CD8-positive, alpha-beta memory T cell (primary cell): ENCODE data around the gene DPYD. TPM values are rescaled to one million over a fixed set of nuclear protein-coding genes. Genes with fewer than 3 reads are reported as not detected.

Experiments
- CTCF ChIA-PET: fragments of 350-600 bp; sonication (Branson Sonifier 250); formaldehyde crosslinking; loops from one replicate; lab custom pipeline; 2021; ENCODE audit warnings: antibody characterized with exemption; lab: Charles Lee
- POLR2A ChIA-PET: fragments of 350-600 bp; sonication (Branson Sonifier 250); formaldehyde crosslinking; loops from one replicate; lab custom pipeline; 2021; ENCODE audit warnings: antibody characterized with exemption; lab: Charles Lee
- DNase-seq, 5 donors: peaks; one replicate each; pipeline versions ENCODE4 v3.0.0 to v3.0.0-alpha.2; 2020 to 2022; ENCODE audit warnings: mixed read lengths in 1 of 5
- H3K27ac ChIP-seq: one replicate; pipeline ENCODE4 v1.7.0; 2013; ENCODE audit warnings: low read depth, mild to moderate bottlenecking, low read length, moderate library complexity
- H3K27me3 ChIP-seq: 2 replicates; pipeline ENCODE4 v1.7.0; 2013; ENCODE audit warnings: low read length, mild to moderate bottlenecking; ENCODE audit not compliant: insufficient read depth, poor library complexity, severe bottlenecking
- H3K36me3 ChIP-seq: 2 replicates; pipeline ENCODE4 v1.7.0; 2013; ENCODE audit warnings: mild to moderate bottlenecking, low read length, moderate library complexity; ENCODE audit not compliant: insufficient read depth
- H3K4me1 ChIP-seq: 2 replicates; pipeline ENCODE4 v1.7.0; 2013; ENCODE audit warnings: mild to moderate bottlenecking, low read length, moderate library complexity; ENCODE audit not compliant: insufficient read depth
- H3K4me3 ChIP-seq: 2 replicates; pipeline ENCODE4 v1.7.0; 2013; ENCODE audit warnings: mild to moderate bottlenecking, low read length
- H3K9me3 ChIP-seq: 2 replicates; pipeline ENCODE4 v1.7.0; 2013; ENCODE audit warnings: mild to moderate bottlenecking, low read length
- H3K27ac Mint-ChIP-seq, 8 donors: one replicate each; pipeline ENCODE4 v1.8.0; 2020 to 2021; ENCODE audit warnings: mixed read lengths in 8 of 8, mild to moderate bottlenecking in 6 of 8, inconsistent platforms in 3 of 8, moderate library complexity in 3 of 8
- H3K27me3 Mint-ChIP-seq, 2 donors: one replicate each; pipeline ENCODE4 v1.8.0; 2020 to 2021; ENCODE audit warnings: mixed read lengths in 2 of 2, mild to moderate bottlenecking in 1 of 2, moderate library complexity in 1 of 2
- H3K36me3 Mint-ChIP-seq, 3 donors: one replicate each; pipeline ENCODE4 v1.8.0; 2020 to 2021; ENCODE audit warnings: mixed read lengths in 3 of 3, inconsistent platforms in 1 of 3, mild to moderate bottlenecking in 1 of 3
- H3K4me1 Mint-ChIP-seq, 3 donors: one replicate each; pipeline ENCODE4 v1.8.0; 2020 to 2021; ENCODE audit warnings: mixed read lengths in 3 of 3, inconsistent platforms in 1 of 3, mild to moderate bottlenecking in 1 of 3
- H3K4me3 Mint-ChIP-seq, 7 donors: one replicate each; pipeline ENCODE4 v1.8.0; 2020 to 2021; ENCODE audit warnings: mixed read lengths in 7 of 7, mild to moderate bottlenecking in 6 of 7, moderate library complexity in 4 of 7, inconsistent platforms in 2 of 7
- H3K9me3 Mint-ChIP-seq, 5 donors: one replicate each; pipeline ENCODE4 v1.8.0; 2020 to 2022; ENCODE audit warnings: mixed read lengths in 5 of 5, mild to moderate bottlenecking in 3 of 5, moderate library complexity in 2 of 5, inconsistent platforms in 1 of 5
- polyA plus RNA-seq: library from polyadenylated mRNA; unstranded; fragments of 300-500 nt; fragmentation: Illumina TruSeq; gene quantifications from one replicate; pipeline ENCODE4 v1.2.3, GENCODE V29; 2021
- total RNA-seq, 2 experiments: library from RNA; stranded (reverse); gene quantifications; one replicate each; pipeline ENCODE4 v1.2.3, GENCODE V29; 2021

Gene DPYD
- total and polyA plus RNA-seq, 3 experiments from 2014 or later = 9.6 to 43.9 (median 10.3) TPM

- Histone ChIP-seq H3K27ac (no peak overlapping the region), H3K36me3 (no peaks in the 10 kb centered on the region), H3K4me3 (no peak overlapping the region), H3K4me1 (peaks cover 14% of the 10 kb centered on the region), H3K9me3 (no peaks in the 10 kb centered on the region), H3K27me3 (no peaks in the 10 kb centered on the region)
- Mint-ChIP-seq H3K9me3 (peaks cover 0 to 2% (median 0%) of the 10 kb centered on the region in 5 donors), H3K4me3 (no peak overlapping the region), H3K36me3 (peaks cover 0 to 2% (median 1%) of the 10 kb centered on the region in 3 donors), H3K27ac (peak overlapping the region in 1 of 8 donors; percentile 21), H3K4me1 (peaks cover 39 to 50% (median 41%) of the 10 kb centered on the region in 3 donors), H3K27me3 (no peaks in the 10 kb centered on the region)
- ChIA-PET POLR2A (no interaction called here), CTCF (no interaction called here)
- DNase-seq = no peak
Observed at GRCh38 chr1:97904534-97904933, 16.3 kb downstream of the DPYD start.

- ChIA-PET CTCF (no interaction called here), POLR2A (no interaction called here)
- no peak for DNase-seq
- Mint-ChIP-seq H3K9me3 (peaks cover 0 to 8% (median 2%) of the 10 kb centered on the region in 5 donors), H3K36me3 (peaks cover 5 to 10% (median 7%) of the 10 kb centered on the region in 3 donors), H3K27ac (peak overlapping the region in 2 of 8 donors; percentile 5 to 19), H3K4me1 (peaks cover 39 to 52% (median 41%) of the 10 kb centered on the region in 3 donors), H3K4me3 (no peak overlapping the region), H3K27me3 (no peaks in the 10 kb centered on the region)
- Histone ChIP-seq H3K4me1 (peaks cover 14% of the 10 kb centered on the region), H3K4me3 (no peak overlapping the region), H3K9me3 (peaks cover 2% of the 10 kb centered on the region), H3K27ac (no peak overlapping the region), H3K27me3 (no peaks in the 10 kb centered on the region), H3K36me3 (no peaks in the 10 kb centered on the region)
Observed at GRCh38 chr1:97903626-97904025, 17.2 kb downstream of the DPYD start.

GRCh38 chr1:97902067-97902466, 18.8 kb downstream of the DPYD start:
- Mint-ChIP-seq H3K4me1 (peaks cover 46 to 63% (median 50%) of the 10 kb centered on the region in 3 donors), H3K36me3 (peaks cover 8 to 18% (median 14%) of the 10 kb centered on the region in 3 donors), H3K9me3 (peaks cover 2 to 9% (median 5%) of the 10 kb centered on the region in 5 donors), H3K27me3 (no peaks in the 10 kb centered on the region), H3K4me3 (peak overlapping the region in 1 of 7 donors; percentile 12), H3K27ac (peak overlapping the region in 7 of 8 donors; percentile 29 to 85 (median 73))
- Histone ChIP-seq H3K9me3 (peaks cover 3% of the 10 kb centered on the region), H3K27me3 (no peaks in the 10 kb centered on the region), H3K27ac (no peak overlapping the region), H3K36me3 (no peaks in the 10 kb centered on the region), H3K4me3 (no peak overlapping the region), H3K4me1 (peaks cover 14% of the 10 kb centered on the region)
- CTCF ChIA-PET = no interaction called here
- POLR2A ChIA-PET = interaction anchor here (1.3 kb wide), 1 partner anchor 19 kb away, joined by 4 read pairs; the partner anchor contains the start of gene DPYD
- DNase-seq = no peak

GRCh38 chr1:97901017-97901658, 19.7 kb downstream of the DPYD start:
- ChIA-PET POLR2A (interaction anchor here (1.3 kb wide), 1 partner anchor 20 kb away, joined by 4 read pairs; the partner anchor contains the start of gene DPYD), CTCF (no interaction called here)
- peaks cover 6 to 18% (median 14%) of the 10 kb centered on the region in 3 donors for H3K36me3 Mint-ChIP-seq
- no peak for DNase-seq
- peak overlapping the region in 6 of 7 donors; percentile 16 to 70 (median 56) for H3K4me3 Mint-ChIP-seq
- H3K9me3 Mint-ChIP-seq = peaks cover 2 to 9% (median 5%) of the 10 kb centered on the region in 5 donors
- H3K9me3 ChIP-seq = peaks cover 3% of the 10 kb centered on the region
- peaks cover 14% of the 10 kb centered on the region for H3K4me1 ChIP-seq
- no peak overlapping the region for H3K27ac ChIP-seq
- H3K27me3 Mint-ChIP-seq = no peaks in the 10 kb centered on the region
- peaks cover 52 to 73% (median 59%) of the 10 kb centered on the region in 3 donors for H3K4me1 Mint-ChIP-seq
- no peaks in the 10 kb centered on the region for H3K27me3 ChIP-seq
- no peak overlapping the region for H3K4me3 ChIP-seq
- H3K27ac Mint-ChIP-seq = peak overlapping the region in 7 of 8 donors; percentile 9 to 86 (median 58)
- H3K36me3 ChIP-seq = no peaks in the 10 kb centered on the region

GRCh38 chr1:97898948-97899347, 21.9 kb downstream of the DPYD start:
- H3K9me3 Mint-ChIP-seq = peaks cover 2 to 9% (median 5%) of the 10 kb centered on the region in 5 donors
- Histone ChIP-seq H3K4me1 (peaks cover 14% of the 10 kb centered on the region), H3K4me3 (no peak overlapping the region), H3K36me3 (no peaks in the 10 kb centered on the region), H3K27ac (no peak overlapping the region), H3K9me3 (peaks cover 3% of the 10 kb centered on the region), H3K27me3 (no peaks in the 10 kb centered on the region)
- no peak overlapping the region for H3K4me3 Mint-ChIP-seq
- POLR2A ChIA-PET = no interaction called here
- peaks cover 6 to 18% (median 14%) of the 10 kb centered on the region in 3 donors for H3K36me3 Mint-ChIP-seq
- H3K4me1 Mint-ChIP-seq = peaks cover 49 to 76% (median 64%) of the 10 kb centered on the region in 3 donors
- no peaks in the 10 kb centered on the region for H3K27me3 Mint-ChIP-seq
- DNase-seq = no peak
- CTCF ChIA-PET = no interaction called here
- no peak overlapping the region for H3K27ac Mint-ChIP-seq

GRCh38 chr1:97895278-97895677, 25.6 kb downstream of the DPYD start:
- POLR2A ChIA-PET = no interaction called here
- no peak overlapping the region for H3K27ac Mint-ChIP-seq
- Histone ChIP-seq H3K27ac (no peak overlapping the region), H3K4me1 (no peaks in the 10 kb centered on the region), H3K36me3 (no peaks in the 10 kb centered on the region), H3K27me3 (no peaks in the 10 kb centered on the region), H3K9me3 (peaks cover 3% of the 10 kb centered on the region), H3K4me3 (no peak overlapping the region)
- DNase-seq = no peak
- H3K4me3 Mint-ChIP-seq = no peak overlapping the region
- H3K4me1 Mint-ChIP-seq = peaks cover 32 to 58% (median 47%) of the 10 kb centered on the region in 3 donors
- H3K9me3 Mint-ChIP-seq = peaks cover 0 to 14% (median 5%) of the 10 kb centered on the region in 5 donors
- CTCF ChIA-PET = interaction anchor here (0.9 kb wide), 1 partner anchor 10 kb away, joined by 3 read pairs; no protein-coding TSS in a partner anchor
- no peaks in the 10 kb centered on the region for H3K27me3 Mint-ChIP-seq
- peaks cover 11 to 25% (median 14%) of the 10 kb centered on the region in 3 donors for H3K36me3 Mint-ChIP-seq

GRCh38 chr1:97893844-97894243, 27.0 kb downstream of the DPYD start:
- Mint-ChIP-seq H3K27ac (peak overlapping the region in 2 of 8 donors; percentile 15 to 88), H3K27me3 (no peaks in the 10 kb centered on the region), H3K9me3 (peaks cover 0 to 15% (median 10%) of the 10 kb centered on the region in 5 donors), H3K4me3 (no peak overlapping the region), H3K36me3 (peaks cover 8 to 28% (median 14%) of the 10 kb centered on the region in 3 donors), H3K4me1 (peaks cover 31 to 55% (median 47%) of the 10 kb centered on the region in 3 donors)
- Histone ChIP-seq H3K27ac (no peak overlapping the region), H3K36me3 (no peaks in the 10 kb centered on the region), H3K4me3 (no peak overlapping the region), H3K9me3 (peaks cover 3% of the 10 kb centered on the region), H3K4me1 (no peaks in the 10 kb centered on the region), H3K27me3 (no peaks in the 10 kb centered on the region)
- ChIA-PET POLR2A (no interaction called here), CTCF (no interaction called here)
- DNase-seq = no peak

GRCh38 chr1:97886199-97886598, 34.6 kb downstream of the DPYD start:
- no peaks in the 10 kb centered on the region for H3K36me3 ChIP-seq
- peaks cover 30 to 37% (median 34%) of the 10 kb centered on the region in 3 donors for H3K4me1 Mint-ChIP-seq
- H3K9me3 ChIP-seq = peaks cover 5% of the 10 kb centered on the region
- H3K36me3 Mint-ChIP-seq = peaks cover 16 to 35% (median 25%) of the 10 kb centered on the region in 3 donors
- H3K9me3 Mint-ChIP-seq = peaks cover 7 to 21% (median 17%) of the 10 kb centered on the region in 5 donors
- no peaks in the 10 kb centered on the region for H3K4me1 ChIP-seq
- ChIA-PET POLR2A (no interaction called here), CTCF (interaction anchor here (1.1 kb wide), 1 partner anchor 10 kb away, joined by 3 read pairs; no protein-coding TSS in a partner anchor)
- no peak overlapping the region for H3K27ac ChIP-seq
- H3K27ac Mint-ChIP-seq = no peak overlapping the region
- no peaks in the 10 kb centered on the region for H3K27me3 ChIP-seq
- peak overlapping the region in 1 of 7 donors; percentile 3 for H3K4me3 Mint-ChIP-seq
- H3K4me3 ChIP-seq = no peak overlapping the region
- no peaks in the 10 kb centered on the region for H3K27me3 Mint-ChIP-seq
- no peak for DNase-seq
